Large intestine (tissue), 3 donors: ENCODE measurements around the gene WASHC2A. TPM values are rescaled to one million over a fixed set of nuclear protein-coding genes. Genes with fewer than 3 reads are reported as not detected.
"Not testable (repeated sequence)": the region's sequence is repeated elsewhere in the genome, so short reads cannot be mapped to it uniquely, and the experiment has no call there.

ENCODE experiments used
- DNase-seq, 2 donors: peaks; one replicate each; pipeline versions ENCODE4 v3.0.0 to v3.0.0-alpha.2; 2013
- H3K27ac ChIP-seq: one replicate; pipeline ENCODE4 v1.5.1; 2013; ENCODE audit warnings: low read length
- H3K27me3 ChIP-seq: 2 replicates; pipeline ENCODE4 v1.6.1; 2013; ENCODE audit warnings: low read length; ENCODE audit not compliant: control insufficient read depth, insufficient read depth
- H3K36me3 ChIP-seq: 2 replicates; pipeline ENCODE4 v1.6.1; 2013; ENCODE audit warnings: low read length; ENCODE audit not compliant: control insufficient read depth, insufficient read depth
- H3K4me1 ChIP-seq: one replicate; pipeline ENCODE4 v1.6.1; 2013; ENCODE audit warnings: low read length; ENCODE audit not compliant: control insufficient read depth, insufficient read depth
- H3K4me3 ChIP-seq: one replicate; pipeline ENCODE4 v1.5.1; 2013; ENCODE audit warnings: low read length
- H3K9me3 ChIP-seq: one replicate; pipeline ENCODE4 v1.6.1; 2013; ENCODE audit warnings: mild to moderate bottlenecking, low read depth, low read length, moderate library complexity; ENCODE audit not compliant: control insufficient read depth
- WGBS: methylation state at CpG from one replicate; pipeline ENCODE4 v1.1.5; 2013; ENCODE audit warnings: low lambda C conversion rate; ENCODE audit not compliant: insufficient coverage; 5-methylcytosine and 5-hydroxymethylcytosine counted together
- polyA plus RNA-seq: library from polyadenylated mRNA; unstranded; fragments of 120-200 nt; gene quantifications from one replicate; pipeline ENCODE4 v1.2.1, GENCODE V29; 2013

WASHC2A gene
- polyA plus RNA-seq, 1 donor, result 59.4 TPM

DNA sequence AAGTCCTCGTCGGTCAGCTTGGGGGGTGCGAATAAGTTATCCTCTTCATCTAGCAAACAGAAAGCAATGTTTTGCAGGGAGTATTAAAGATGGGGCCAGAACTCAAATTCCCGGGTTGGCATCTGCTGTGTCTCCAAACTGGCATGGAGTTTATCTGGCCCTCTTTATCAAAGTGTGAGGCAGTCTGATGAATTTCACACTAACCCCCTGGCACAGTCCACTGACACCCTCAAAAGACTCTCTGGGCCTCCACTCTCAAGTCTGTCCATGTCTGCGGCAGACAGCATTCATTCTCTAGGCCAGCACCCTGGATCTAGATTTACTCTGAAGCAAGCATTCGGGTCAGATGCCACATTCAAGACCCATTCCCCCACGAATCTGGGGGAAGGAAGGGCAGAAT is 6.2 kb upstream of the WASHC2A start:
- not testable (repeated sequence) for H3K9me3 ChIP-seq, H3K36me3 ChIP-seq, H3K4me3 ChIP-seq, H3K4me1 ChIP-seq, DNase-seq, H3K27ac ChIP-seq, H3K27me3 ChIP-seq
- no CpG with 5 or more reads among the region's 7 CpGs for WGBS

DNA sequence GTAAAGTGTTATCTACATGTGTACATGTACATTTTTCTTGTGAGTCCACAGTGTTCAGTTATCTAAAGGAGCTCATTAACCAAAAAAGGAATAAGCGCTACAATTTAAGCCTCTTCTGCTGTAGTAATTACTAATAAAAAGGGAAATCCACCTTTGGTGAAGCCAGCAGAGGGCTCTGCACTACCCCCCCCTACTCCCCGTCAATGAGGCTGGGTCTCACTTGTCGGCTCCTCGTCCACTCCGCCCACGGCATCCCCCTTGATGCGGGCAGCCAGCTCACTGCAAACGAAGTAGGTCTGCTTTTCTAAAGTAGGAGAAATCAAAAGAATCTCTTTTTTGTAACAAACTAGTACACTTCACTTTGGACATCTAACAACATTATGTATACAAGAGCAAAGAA is 4.7 kb upstream of the WASHC2A start:
- WGBS, result no CpG with 5 or more reads among the region's 8 CpGs

DNA sequence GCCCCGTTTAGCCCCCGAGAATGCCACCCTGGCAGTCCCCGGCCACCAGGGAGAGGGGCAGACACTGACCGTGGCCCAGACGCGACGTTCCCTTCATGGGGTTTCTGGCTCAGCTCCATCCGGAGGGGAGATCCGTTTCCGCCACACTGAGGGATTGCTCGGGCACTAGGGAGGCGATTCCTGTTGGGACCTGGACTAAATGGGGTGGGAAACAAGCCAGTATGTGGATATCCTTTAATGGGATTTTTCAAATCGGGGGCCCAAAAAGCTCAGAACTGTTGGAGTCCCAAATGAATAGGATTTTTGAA is 552 bp downstream of the WASHC2A start:
- not testable (repeated sequence) for H3K27me3 ChIP-seq, H3K27ac ChIP-seq, DNase-seq, H3K9me3 ChIP-seq, H3K36me3 ChIP-seq, H3K4me1 ChIP-seq
- H3K4me3 ChIP-seq, result peak overlapping the region; percentile 67
- WGBS, result no CpG with 5 or more reads among the region's 13 CpGs

More for the DNA sequence above, 4.7 kb upstream of the WASHC2A start:
- no peak overlapping the region for H3K4me3 ChIP-seq
- H3K27ac ChIP-seq, result no peak overlapping the region
- peaks cover 4% of the 10 kb centered on the region for H3K4me1 ChIP-seq
- H3K27me3 ChIP-seq, result no peaks in the 10 kb centered on the region
- H3K36me3 ChIP-seq, result no peaks in the 10 kb centered on the region
- no peak for DNase-seq
- H3K9me3 ChIP-seq, result no peaks in the 10 kb centered on the region

- H3K27ac ChIP-seq, H3K36me3 ChIP-seq, H3K27me3 ChIP-seq, DNase-seq, H3K4me1 ChIP-seq, H3K4me3 ChIP-seq, H3K9me3 ChIP-seq: not testable (repeated sequence)
- WGBS, result no CpG with 5 or more reads among the region's 2 CpGs
Measured at GRCh38 chr10:50075139-50075538, 7.4 kb downstream of the WASHC2A start.

GRCh38 chr10:50075544-50075943 is 7.8 kb downstream of the WASHC2A start:
- not testable (repeated sequence) for H3K4me1 ChIP-seq, H3K27ac ChIP-seq, DNase-seq, H3K9me3 ChIP-seq, H3K4me3 ChIP-seq, H3K36me3 ChIP-seq, H3K27me3 ChIP-seq
- WGBS, result 20% methylated on average over 1 of the region's 2 CpGs

DNA sequence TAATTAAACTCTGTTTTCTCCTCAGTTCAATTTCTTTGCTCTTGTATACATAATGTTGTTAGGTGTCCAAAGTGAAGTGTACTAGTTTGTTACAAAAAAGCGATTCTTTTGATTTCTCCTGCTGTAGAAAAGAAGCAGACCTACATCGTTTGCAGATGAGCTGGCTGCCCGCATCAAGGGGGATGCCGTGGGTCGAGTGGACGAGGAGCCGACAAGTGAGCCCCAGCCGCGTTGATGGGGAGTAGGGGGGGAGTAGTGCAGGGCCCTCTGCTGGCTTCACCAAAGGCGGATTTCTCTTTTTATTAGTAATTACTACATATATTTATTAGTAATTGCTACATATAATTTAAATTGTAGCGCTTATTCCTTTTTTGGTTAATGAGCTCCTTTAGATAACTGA is 23.6 kb downstream of the WASHC2A start:
- not testable (repeated sequence) for H3K4me1 ChIP-seq, H3K36me3 ChIP-seq, H3K27ac ChIP-seq, H3K27me3 ChIP-seq, H3K4me3 ChIP-seq, DNase-seq, H3K9me3 ChIP-seq
- no CpG with 5 or more reads among the region's 11 CpGs for WGBS

- not testable (repeated sequence) for H3K27me3 ChIP-seq, H3K27ac ChIP-seq, DNase-seq, H3K36me3 ChIP-seq, H3K4me3 ChIP-seq, H3K4me1 ChIP-seq, H3K9me3 ChIP-seq
- no CpG with 5 or more reads among the region's 8 CpGs for WGBS
Measured at GRCh38 chr10:50092928-50093327, 25.2 kb downstream of the WASHC2A start.

DNA sequence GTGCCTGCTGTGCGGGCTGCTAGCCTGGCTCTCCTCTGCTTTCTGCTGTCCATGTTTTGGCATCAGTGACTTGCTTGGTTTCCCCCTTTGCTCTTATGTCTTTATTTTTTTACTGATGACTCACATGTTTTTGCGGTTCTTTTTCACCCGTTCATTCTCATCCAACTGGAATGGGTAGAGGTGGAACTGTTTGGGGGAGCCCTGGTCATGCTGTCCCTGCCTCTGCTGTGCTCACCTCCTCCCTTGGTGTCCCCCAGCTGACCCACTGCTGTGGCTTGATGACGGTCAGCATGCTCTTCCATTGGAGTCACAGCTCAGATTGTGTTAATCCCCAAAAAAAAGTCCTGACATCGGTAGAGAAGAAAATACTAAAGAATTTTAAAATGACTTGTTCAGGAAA is 26.9 kb downstream of the WASHC2A start:
- not testable (repeated sequence) for H3K9me3 ChIP-seq, H3K4me3 ChIP-seq, H3K4me1 ChIP-seq, H3K36me3 ChIP-seq, H3K27ac ChIP-seq, DNase-seq, H3K27me3 ChIP-seq
- no CpG with 5 or more reads among the region's 5 CpGs for WGBS

DNA sequence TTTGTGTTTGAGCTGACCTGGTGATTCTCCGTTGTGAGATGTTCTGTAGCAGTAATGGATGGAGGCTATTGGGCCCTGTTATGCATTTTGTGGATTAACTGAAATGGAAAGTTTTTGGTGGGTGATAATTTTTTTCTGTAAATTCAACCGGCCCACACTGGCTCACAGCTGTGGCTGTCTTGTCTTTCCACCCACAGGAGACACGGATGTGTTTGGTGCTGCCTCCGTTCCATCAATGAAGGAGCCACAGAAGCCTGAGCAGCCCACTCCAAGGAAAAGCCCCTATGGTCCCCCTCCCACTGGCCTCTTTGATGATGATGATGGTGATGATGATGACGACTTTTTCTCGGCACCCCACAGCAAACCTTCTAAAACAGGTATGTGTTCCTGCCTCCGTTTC is 27.6 kb downstream of the WASHC2A start:
- not testable (repeated sequence) for H3K36me3 ChIP-seq, DNase-seq, H3K4me3 ChIP-seq, H3K27ac ChIP-seq, H3K9me3 ChIP-seq, H3K27me3 ChIP-seq, H3K4me1 ChIP-seq
- no CpG with 5 or more reads among the region's 7 CpGs for WGBS

DNA sequence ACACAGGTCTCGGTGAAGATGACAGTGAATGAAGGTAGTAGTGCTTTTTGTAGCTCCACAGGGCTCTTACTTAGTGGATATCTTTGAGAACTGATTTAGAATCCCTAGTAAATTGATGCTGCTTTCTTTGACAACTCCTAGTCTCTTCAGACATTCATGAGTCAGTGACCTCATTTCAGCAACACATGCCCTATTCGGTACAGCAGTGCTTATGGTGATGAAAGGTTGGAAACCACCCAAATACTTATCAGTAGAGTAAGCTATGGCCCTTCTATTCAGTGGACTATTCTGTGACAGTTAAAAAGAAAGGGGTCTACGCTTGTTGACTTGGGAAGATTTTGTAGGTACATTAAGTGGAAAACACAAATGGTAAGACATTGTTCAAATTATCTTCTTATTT is 29.0 kb downstream of the WASHC2A start:
- not testable (repeated sequence) for H3K27ac ChIP-seq, H3K9me3 ChIP-seq, H3K4me3 ChIP-seq, H3K4me1 ChIP-seq, H3K27me3 ChIP-seq, DNase-seq, H3K36me3 ChIP-seq
- WGBS, result no CpG with 5 or more reads among the region's 3 CpGs

DNA sequence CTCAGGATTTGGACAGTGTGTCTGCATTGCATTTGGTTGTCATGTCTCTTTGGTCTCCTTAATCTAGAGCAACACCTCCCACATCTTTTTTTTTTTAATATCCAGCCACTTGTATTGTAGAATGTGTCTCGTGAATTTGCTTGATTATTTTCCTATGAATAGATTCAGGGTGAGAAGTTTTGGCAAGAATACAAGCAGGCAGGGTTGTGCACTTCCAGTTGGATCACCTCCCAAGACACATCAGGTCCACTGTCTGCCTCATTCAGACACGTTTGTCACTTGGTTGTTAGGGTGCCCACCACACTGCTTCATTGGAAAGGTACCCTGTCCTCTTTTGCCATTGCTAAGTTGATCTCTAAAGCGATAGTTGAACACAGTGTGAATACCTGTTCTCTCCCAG is 30.9 kb downstream of the WASHC2A start:
- H3K9me3 ChIP-seq, H3K4me1 ChIP-seq, H3K27ac ChIP-seq, DNase-seq, H3K4me3 ChIP-seq, H3K27me3 ChIP-seq: not testable (repeated sequence)
- no CpG with 5 or more reads among the region's 3 CpGs for WGBS
- peaks cover 12% of the 10 kb centered on the region for H3K36me3 ChIP-seq
